ENCODE data around the gene GCH1.
"Not testable (repeated sequence)": the region's sequence is repeated elsewhere in the genome, so short reads cannot be mapped to it uniquely, and the experiment has no call there.

Gene GCH1

GRCh38 chr14:54877015-54877702 is 25.5 kb downstream of the GCH1 start:
- DNase-seq (ENCODE audit: low read depth in 1 of 2, low spot score in 1 of 2): no peak
- Histone ChIP-seq H3K27ac (replicated peaks) (no peak overlapping the region), H3K4me3 (replicated peaks; ENCODE audit: insufficient read depth, low read length) (no peak overlapping the region), H3K27me3 (ENCODE audit: insufficient read depth, poor library complexity, severe bottlenecking) (no peaks in the 10 kb centered on the region)
- TF ChIP-seq SPI1 (IDR thresholded peaks at IDR 0.05; ENCODE audit: borderline replicate concordance, low read depth) (no peak), POLR2AphosphoS5 (IDR thresholded peaks at IDR 0.05; ENCODE audit: low read depth) (no peak), GABPA (IDR thresholded peaks at IDR 0.05; ENCODE audit: low read depth) (no peak), CTCF (IDR thresholded peaks at IDR 0.05; ENCODE audit: insufficient read depth, low read length) (no peak), REST (IDR thresholded peaks at IDR 0.05; ENCODE audit: insufficient replicate concordance, low read depth) (no peak)

GRCh38 chr14:54875648-54876047 is 27.0 kb downstream of the GCH1 start:
- not testable (repeated sequence) for DNase-seq (ENCODE audit: low read depth in 1 of 2, low spot score in 1 of 2); H3K4me3 ChIP-seq (replicated peaks; ENCODE audit: insufficient read depth, low read length); H3K27ac ChIP-seq (replicated peaks); H3K27me3 ChIP-seq (ENCODE audit: insufficient read depth, poor library complexity, severe bottlenecking)

GRCh38 chr14:54870154-54871090 is 32.2 kb downstream of the GCH1 start:
- not testable (repeated sequence) for H3K27me3 ChIP-seq (ENCODE audit: insufficient read depth, poor library complexity, severe bottlenecking); DNase-seq (ENCODE audit: low read depth in 1 of 2, low spot score in 1 of 2); H3K4me3 ChIP-seq (replicated peaks; ENCODE audit: insufficient read depth, low read length); H3K27ac ChIP-seq (replicated peaks)

GRCh38 chr14:54867011-54867410 is 35.6 kb downstream of the GCH1 start:
- no peaks in the 10 kb centered on the region for H3K27me3 ChIP-seq (ENCODE audit: insufficient read depth, poor library complexity, severe bottlenecking)
- H3K27ac ChIP-seq (replicated peaks): no peak overlapping the region
- DNase-seq (ENCODE audit: low read depth in 1 of 2, low spot score in 1 of 2): no peak
- no peak for TF ChIP-seq POLR2AphosphoS5 (IDR thresholded peaks at IDR 0.05; ENCODE audit: low read depth)
- TF ChIP-seq SPI1 (IDR thresholded peaks at IDR 0.05; ENCODE audit: borderline replicate concordance, low read depth): no peak
- no peak for TF ChIP-seq REST (IDR thresholded peaks at IDR 0.05; ENCODE audit: insufficient replicate concordance, low read depth)
- TF ChIP-seq CTCF (IDR thresholded peaks at IDR 0.05; ENCODE audit: insufficient read depth, low read length): no peak
- TF ChIP-seq GABPA (IDR thresholded peaks at IDR 0.05; ENCODE audit: low read depth): no peak
- H3K4me3 ChIP-seq (replicated peaks; ENCODE audit: insufficient read depth, low read length): no peak overlapping the region

All from HL-60 (cell line).